ENCODE results near the gene MKRN2OS.

DNA sequence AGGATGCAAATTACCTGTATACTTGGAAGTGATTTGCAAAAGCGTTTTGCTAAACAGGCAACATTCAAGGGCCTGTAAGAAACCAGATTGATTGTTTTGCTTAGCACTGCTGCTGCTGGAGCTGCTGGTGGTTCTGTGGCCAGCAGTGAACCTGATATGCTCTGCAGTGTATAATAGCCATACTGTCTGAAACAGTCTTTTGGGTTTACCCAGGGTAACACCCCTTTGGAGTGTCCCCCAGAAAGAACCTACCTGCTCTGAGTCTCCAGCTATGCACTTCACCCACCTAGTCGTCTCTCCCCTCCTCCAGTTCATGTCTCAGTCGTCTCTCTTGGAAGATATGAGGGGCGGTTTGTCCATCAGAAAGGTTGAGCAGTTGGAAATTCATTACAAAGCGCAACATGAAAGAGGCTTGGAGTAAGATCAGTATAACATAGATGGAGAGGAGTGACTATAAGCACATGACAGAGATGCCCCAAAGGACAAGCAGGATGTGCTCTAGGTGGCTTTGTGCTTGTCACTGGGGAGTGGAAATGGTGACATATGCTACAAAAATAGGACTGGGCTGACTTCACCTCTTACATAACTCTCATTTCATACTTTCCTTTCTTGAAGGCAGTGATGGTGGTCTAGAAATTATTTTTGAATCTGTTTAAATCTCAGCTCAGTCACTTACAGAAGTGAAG is 15.3 kb upstream of the MKRN2OS start:
- TF ChIP-seq POLR2A (IDR thresholded peaks at IDR 0.05; ENCODE audit: low read length): no peak
- no peak for TF ChIP-seq GATA1 (IDR thresholded peaks at IDR 0.05; ENCODE audit: low read depth, low read length)
